HCEC 1CT (cell line): Measurements from ENCODE around the gene MAP9.
"Not testable (repeated sequence)": the region's sequence is repeated elsewhere in the genome, so short reads cannot be mapped to it uniquely, and the experiment has no call there.

Experiments used
- DNase-seq: peaks from one replicate; pipeline ENCODE4 v3.0.0-alpha.2; 2017

Gene MAP9

GRCh38 chr4:155376387-155377268 lies at the start of gene MAP9:
Gene MAP9, minus strand, starts transcription at chr4:155376965. Its CDS starts 1,115 bp downstream, at chr4:155375850.
- peak; percentile 74 for DNase-seq

GRCh38 chr4:155424778-155425177 lies 48.0 kb upstream of the MAP9 start:
- not testable (repeated sequence) for DNase-seq

- DNase-seq, result no peak
These were observed 46.9 kb upstream of the MAP9 start for GRCh38 chr4:155423671-155424070.

GRCh38 chr4:155419266-155419665 lies 42.5 kb upstream of the MAP9 start:
- DNase-seq, result peak; percentile 59

- DNase-seq, result no peak
These were observed 38.9 kb upstream of the MAP9 start for GRCh38 chr4:155415662-155416061.

- no peak for DNase-seq
These were observed 36.7 kb upstream of the MAP9 start for GRCh38 chr4:155413451-155413850.

GRCh38 chr4:155411546-155411945 lies 34.8 kb upstream of the MAP9 start:
- DNase-seq, result no peak

- no peak for DNase-seq
These were observed 32.0 kb upstream of the MAP9 start for GRCh38 chr4:155408796-155409195.

GRCh38 chr4:155407480-155407879 lies 30.7 kb upstream of the MAP9 start:
- DNase-seq, result no peak

GRCh38 chr4:155405059-155405458 lies 28.3 kb upstream of the MAP9 start:
- DNase-seq, result peak; percentile 43

GRCh38 chr4:155403886-155404285 lies 27.1 kb upstream of the MAP9 start:
- DNase-seq, result peak; percentile 47

GRCh38 chr4:155402941-155403340 lies 26.2 kb upstream of the MAP9 start:
- no peak for DNase-seq

- no peak for DNase-seq
These were observed 24.1 kb upstream of the MAP9 start for GRCh38 chr4:155400893-155401292.

GRCh38 chr4:155399974-155400697 lies 23.4 kb upstream of the MAP9 start:
- no peak for DNase-seq

- DNase-seq, result peak; percentile 84
These were observed 15.9 kb upstream of the MAP9 start for GRCh38 chr4:155392481-155393184.

GRCh38 chr4:155391932-155392331 lies 15.2 kb upstream of the MAP9 start:
- DNase-seq, result no peak

- DNase-seq, result no peak
These were observed 11.4 kb upstream of the MAP9 start for GRCh38 chr4:155388162-155388561.

- no peak for DNase-seq
These were observed 6.8 kb upstream of the MAP9 start for GRCh38 chr4:155383541-155383940.

GRCh38 chr4:155377276-155377675 lies 511 bp upstream of the MAP9 start:
- peak; percentile 6 for DNase-seq

GRCh38 chr4:155371432-155372043 lies 5.2 kb downstream of the MAP9 start:
- peak; percentile 14 for DNase-seq

GRCh38 chr4:155367608-155368007 lies 9.2 kb downstream of the MAP9 start:
- DNase-seq, result no peak

- DNase-seq, result peak; percentile 33
These were observed 22.7 kb downstream of the MAP9 start for GRCh38 chr4:155353923-155354540.
